Loucy (cell line): Measurements from ENCODE around the gene TBC1D2.

Experiments used
- CTCF ChIP-seq: fragments of 200-600 bp; sonication (generic); conservative IDR thresholded peaks from 2 replicates; pipeline ENCODE4 v1.5.1; 2014; ENCODE audit warnings: mild to moderate bottlenecking, antibody characterized with exemption, low read length
- EZH2phosphoT487 ChIP-seq: fragments of 200-600 bp; IDR thresholded peaks from 2 replicates; pipeline ENCODE4 v1.6.1; 2018; ENCODE audit warnings: antibody characterized with exemption, mild to moderate bottlenecking, moderate library complexity, borderline replicate concordance

- no peak for TF ChIP-seq CTCF
- TF ChIP-seq EZH2phosphoT487, result no peak
Measured at GRCh38 chr9:98171176-98171925, 84.1 kb downstream of the TBC1D2 start.
